ENCODE results near the gene RAX2. TPM values are rescaled to one million over a fixed set of nuclear protein-coding genes. Genes with fewer than 3 reads are reported as not detected.

Gene RAX2
- total RNA-seq, 2 experiments from 2014 or later = not detected

GRCh38 chr19:3740431-3740830, 31.6 kb downstream of the RAX2 start:
- Mint-ChIP-seq H3K4me3 (no peak overlapping the region), H3K36me3 (ENCODE audit: low read depth) (no peaks in the 10 kb centered on the region), H3K4me1 (peaks cover 18% of the 10 kb centered on the region), H3K27ac (no peak overlapping the region), H3K9me3 (no peaks in the 10 kb centered on the region), H3K27me3 (no peaks in the 10 kb centered on the region)
- ChIA-PET CTCF (no interaction called here), POLR2A (interaction anchor here (1.7 kb wide), 1 partner anchor 10 kb away, joined by 6 read pairs; no protein-coding TSS in a partner anchor)
- DNase-seq = no peak

GRCh38 chr19:3738477-3739220, 33.4 kb downstream of the RAX2 start:
- H3K9me3 Mint-ChIP-seq = no peaks in the 10 kb centered on the region
- POLR2A ChIA-PET = interaction anchor here (0.6 to 2.0 kb wide), 7 partner anchors 11 to 83 kb away, joined by 3 to 6 read pairs (median 4); partner anchors contain the start of genes APBA3 and MRPL54
- peak overlapping the region; percentile 80 for H3K27ac Mint-ChIP-seq
- no peaks in the 10 kb centered on the region for H3K36me3 Mint-ChIP-seq (ENCODE audit: low read depth)
- H3K27me3 Mint-ChIP-seq = no peaks in the 10 kb centered on the region
- no peak for DNase-seq
- no peak overlapping the region for H3K4me3 Mint-ChIP-seq
- CTCF ChIA-PET = interaction anchor here (0.6 to 1.2 kb wide), 3 partner anchors 24 to 434 kb away, joined by 3 read pairs; partner anchors contain the start of gene MRPL54
- H3K4me1 Mint-ChIP-seq = peaks cover 18% of the 10 kb centered on the region

- DNase-seq = no peak
- H3K27me3 Mint-ChIP-seq = no peaks in the 10 kb centered on the region
- H3K36me3 Mint-ChIP-seq (ENCODE audit: low read depth) = no peaks in the 10 kb centered on the region
- CTCF ChIA-PET = no interaction called here
- no peak overlapping the region for H3K4me3 Mint-ChIP-seq
- H3K9me3 Mint-ChIP-seq = no peaks in the 10 kb centered on the region
- no peak overlapping the region for H3K27ac Mint-ChIP-seq
- POLR2A ChIA-PET = interaction anchor here (2.0 kb wide), 1 partner anchor 84 kb away, joined by 5 read pairs; no protein-coding TSS in a partner anchor
- H3K4me1 Mint-ChIP-seq = peaks cover 18% of the 10 kb centered on the region
These were observed 34.4 kb downstream of the RAX2 start for GRCh38 chr19:3737487-3738205.

- Mint-ChIP-seq H3K9me3 (no peaks in the 10 kb centered on the region), H3K27ac (no peak overlapping the region), H3K27me3 (no peaks in the 10 kb centered on the region), H3K4me1 (peaks cover 18% of the 10 kb centered on the region), H3K36me3 (ENCODE audit: low read depth) (no peaks in the 10 kb centered on the region), H3K4me3 (no peak overlapping the region)
- POLR2A ChIA-PET = no interaction called here
- DNase-seq = no peak
- CTCF ChIA-PET = no interaction called here
These were observed 35.8 kb downstream of the RAX2 start for GRCh38 chr19:3736106-3736724.

GRCh38 chr19:3734310-3734600, 37.8 kb downstream of the RAX2 start:
- CTCF ChIA-PET = interaction anchor here (1.0 kb wide), 1 partner anchor 14 kb away, joined by 3 read pairs; no protein-coding TSS in a partner anchor
- no peak for DNase-seq
- no peaks in the 10 kb centered on the region for H3K9me3 Mint-ChIP-seq
- no peaks in the 10 kb centered on the region for H3K36me3 Mint-ChIP-seq (ENCODE audit: low read depth)
- no peak overlapping the region for H3K27ac Mint-ChIP-seq
- H3K27me3 Mint-ChIP-seq = no peaks in the 10 kb centered on the region
- POLR2A ChIA-PET = no interaction called here
- H3K4me3 Mint-ChIP-seq = no peak overlapping the region
- peaks cover 12% of the 10 kb centered on the region for H3K4me1 Mint-ChIP-seq

GRCh38 chr19:3733549-3734309, 38.3 kb downstream of the RAX2 start:
- Mint-ChIP-seq H3K27ac (no peak overlapping the region), H3K4me3 (no peak overlapping the region), H3K36me3 (ENCODE audit: low read depth) (no peaks in the 10 kb centered on the region), H3K27me3 (no peaks in the 10 kb centered on the region), H3K9me3 (no peaks in the 10 kb centered on the region), H3K4me1 (peaks cover 8% of the 10 kb centered on the region)
- CTCF ChIA-PET = interaction anchor here (1.0 to 1.8 kb wide), 2 partner anchors 14 to 29 kb away, joined by 3 to 4 read pairs; partner anchors contain the start of gene MRPL54
- POLR2A ChIA-PET = no interaction called here
- no peak for DNase-seq

- DNase-seq = no peak
- no peaks in the 10 kb centered on the region for H3K27me3 Mint-ChIP-seq
- H3K4me1 Mint-ChIP-seq = no peaks in the 10 kb centered on the region
- no peak overlapping the region for H3K27ac Mint-ChIP-seq
- H3K36me3 Mint-ChIP-seq (ENCODE audit: low read depth) = no peaks in the 10 kb centered on the region
- no peaks in the 10 kb centered on the region for H3K9me3 Mint-ChIP-seq
- ChIA-PET CTCF (interaction anchor here (1.8 kb wide), 1 partner anchor 30 kb away, joined by 4 read pairs; the partner anchor contains the start of gene MRPL54), POLR2A (no interaction called here)
- no peak overlapping the region for H3K4me3 Mint-ChIP-seq
These were observed 39.9 kb downstream of the RAX2 start for GRCh38 chr19:3732108-3732507.

- Mint-ChIP-seq H3K9me3 (no peaks in the 10 kb centered on the region), H3K4me1 (no peaks in the 10 kb centered on the region), H3K36me3 (ENCODE audit: low read depth) (no peaks in the 10 kb centered on the region), H3K27ac (no peak overlapping the region), H3K4me3 (no peak overlapping the region), H3K27me3 (no peaks in the 10 kb centered on the region)
- POLR2A ChIA-PET = no interaction called here
- CTCF ChIA-PET = no interaction called here
- no peak for DNase-seq
These were observed 41.5 kb downstream of the RAX2 start for GRCh38 chr19:3730457-3730958.

GRCh38 chr19:3725640-3726310, 46.3 kb downstream of the RAX2 start:
- Mint-ChIP-seq H3K4me3 (no peak overlapping the region), H3K36me3 (ENCODE audit: low read depth) (no peaks in the 10 kb centered on the region), H3K27me3 (peaks cover 17% of the 10 kb centered on the region), H3K27ac (no peak overlapping the region), H3K4me1 (peaks cover 3% of the 10 kb centered on the region), H3K9me3 (no peaks in the 10 kb centered on the region)
- POLR2A ChIA-PET = no interaction called here
- CTCF ChIA-PET = no interaction called here
- no peak for DNase-seq

- no peaks in the 10 kb centered on the region for H3K36me3 Mint-ChIP-seq (ENCODE audit: low read depth)
- H3K9me3 Mint-ChIP-seq = no peaks in the 10 kb centered on the region
- no peak overlapping the region for H3K4me3 Mint-ChIP-seq
- H3K27ac Mint-ChIP-seq = no peak overlapping the region
- POLR2A ChIA-PET = no interaction called here
- H3K4me1 Mint-ChIP-seq = peaks cover 3% of the 10 kb centered on the region
- CTCF ChIA-PET = interaction anchor here (1.4 kb wide), 1 partner anchor 37 kb away, joined by 4 read pairs; the partner anchor contains the start of gene MRPL54
- peaks cover 20% of the 10 kb centered on the region for H3K27me3 Mint-ChIP-seq
- DNase-seq = no peak
These were observed 46.9 kb downstream of the RAX2 start for GRCh38 chr19:3725121-3725520.

- no peak overlapping the region for H3K27ac Mint-ChIP-seq
- H3K27me3 Mint-ChIP-seq = peaks cover 21% of the 10 kb centered on the region
- ChIA-PET CTCF (interaction anchor here (1.4 kb wide), 1 partner anchor 39 kb away, joined by 4 read pairs; the partner anchor contains the start of gene MRPL54), POLR2A (no interaction called here)
- H3K36me3 Mint-ChIP-seq (ENCODE audit: low read depth) = no peaks in the 10 kb centered on the region
- no peak overlapping the region for H3K4me3 Mint-ChIP-seq
- H3K9me3 Mint-ChIP-seq = no peaks in the 10 kb centered on the region
- no peak for DNase-seq
- peaks cover 3% of the 10 kb centered on the region for H3K4me1 Mint-ChIP-seq
These were observed 48.1 kb downstream of the RAX2 start for GRCh38 chr19:3723883-3724282.

- H3K9me3 Mint-ChIP-seq = no peaks in the 10 kb centered on the region
- H3K4me1 Mint-ChIP-seq = peaks cover 3% of the 10 kb centered on the region
- no peak overlapping the region for H3K27ac Mint-ChIP-seq
- ChIA-PET CTCF (no interaction called here), POLR2A (no interaction called here)
- H3K27me3 Mint-ChIP-seq = peaks cover 21% of the 10 kb centered on the region
- H3K4me3 Mint-ChIP-seq = no peak overlapping the region
- H3K36me3 Mint-ChIP-seq (ENCODE audit: low read depth) = no peaks in the 10 kb centered on the region
- DNase-seq = no peak
These were observed 48.9 kb downstream of the RAX2 start for GRCh38 chr19:3723110-3723488.

Data from activated CD4-positive, alpha-beta memory T cell treated with anti-CD3 and anti-CD28 coated beads, Interleukin-2, amount 10 ng/mL, durations not matched to agents 7 days and 5 days (primary cell).